OCI-M1 (cell line): Measurements from ENCODE around the gene LYZL4.

Source experiments
- DNase-seq: peaks from one replicate; lab custom pipeline; 2025; lab: John Stamatoyannopoulos, UW

Gene LYZL4

DNA sequence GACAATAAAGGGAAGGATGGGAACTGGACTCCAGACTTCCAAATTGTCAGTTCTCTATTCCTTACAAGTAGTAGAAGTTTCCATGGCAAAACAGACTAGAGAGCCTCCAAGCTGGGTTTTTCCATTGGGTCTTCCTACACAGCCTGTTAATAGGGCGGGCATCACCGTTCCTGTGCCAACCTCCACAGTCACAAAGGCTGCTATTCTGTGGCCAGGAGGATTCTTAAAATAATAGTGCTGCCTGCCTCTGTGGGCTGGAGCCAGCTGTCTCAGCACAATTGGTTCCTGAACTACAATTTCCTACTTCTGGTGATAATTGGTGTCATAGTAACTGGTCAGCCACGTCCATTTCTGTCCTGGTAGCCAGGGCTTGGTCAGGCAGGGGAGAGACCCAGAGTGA lies 38.6 kb downstream of the LYZL4 start:
- no peak for DNase-seq

DNA sequence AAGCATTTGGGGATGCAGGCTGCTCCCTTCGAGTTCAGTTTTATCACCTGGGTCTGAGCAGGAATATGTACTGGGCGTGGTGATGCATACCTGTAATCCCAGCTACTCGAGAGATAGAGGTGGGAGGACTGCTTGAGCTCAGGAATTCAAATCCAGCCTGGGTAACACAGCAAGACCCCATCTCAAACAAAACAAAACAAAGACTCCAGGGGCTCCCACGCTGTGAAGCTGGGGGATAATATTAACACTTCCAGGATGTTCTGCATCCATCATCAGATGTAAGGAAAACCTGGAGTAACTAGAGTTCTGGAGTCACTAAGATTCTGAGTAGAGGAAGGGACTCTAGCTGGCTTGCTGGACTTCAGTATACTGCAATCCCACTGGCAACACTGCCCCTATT lies 40.6 kb downstream of the LYZL4 start:
- DNase-seq = no peak

DNA sequence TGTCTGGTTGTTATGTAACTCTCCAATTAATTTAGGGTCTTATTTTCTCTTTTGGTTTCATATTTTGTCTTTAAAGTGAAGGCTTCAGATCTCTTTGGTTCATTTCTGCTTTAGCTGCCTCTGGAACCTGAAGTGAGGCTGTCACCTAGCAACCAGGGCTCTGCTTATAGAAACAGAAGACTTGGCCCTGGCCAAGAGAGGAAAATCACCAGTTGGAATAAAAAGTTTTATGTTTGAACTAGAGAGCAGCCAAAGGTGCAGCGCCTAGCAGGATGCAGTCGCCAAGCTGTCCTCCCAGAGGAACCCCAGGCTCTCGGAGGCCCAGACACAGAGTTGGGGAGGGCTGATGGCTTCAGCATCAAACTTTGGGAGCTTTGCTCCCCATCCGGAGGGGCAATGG lies 41.1 kb downstream of the LYZL4 start:
- no peak for DNase-seq

DNA sequence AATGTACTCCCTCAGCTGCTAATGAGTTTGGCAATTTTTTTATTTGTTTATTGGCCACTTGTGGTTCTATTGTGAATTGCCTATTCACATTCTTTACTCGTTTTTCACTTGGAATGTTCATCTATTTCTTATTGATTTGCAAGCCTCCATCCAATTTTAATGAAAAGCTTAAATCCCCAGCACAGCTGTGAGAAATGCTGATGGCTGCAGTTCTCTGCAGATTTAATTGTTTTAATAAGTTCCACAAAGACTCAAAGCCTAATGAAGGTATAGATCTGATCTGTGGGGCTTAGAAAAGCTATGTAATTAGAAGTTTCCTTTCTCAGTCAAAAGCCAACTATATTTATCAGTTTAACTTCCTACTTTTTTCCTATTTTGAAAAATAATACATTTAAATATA lies 41.5 kb downstream of the LYZL4 start:
- DNase-seq = no peak

DNA sequence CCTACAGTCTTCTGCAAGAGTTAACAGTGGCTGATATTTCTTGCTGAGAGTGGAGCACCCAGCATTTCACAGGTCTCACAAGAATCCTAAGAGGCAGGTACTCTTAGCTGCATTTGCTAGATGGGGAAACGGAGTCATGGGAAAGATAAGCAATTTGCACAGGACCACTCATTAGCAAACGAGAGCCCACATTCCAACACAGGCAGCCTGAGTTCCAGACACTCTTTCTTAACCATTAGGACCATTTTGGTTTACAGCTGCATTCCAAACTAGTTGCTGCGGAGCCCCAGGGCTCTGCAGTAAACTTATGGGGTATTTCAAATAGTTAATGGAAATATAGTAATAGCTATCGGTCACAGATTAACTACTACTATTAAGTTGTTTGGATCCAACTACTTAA lies 42.5 kb downstream of the LYZL4 start:
- no peak for DNase-seq

DNA sequence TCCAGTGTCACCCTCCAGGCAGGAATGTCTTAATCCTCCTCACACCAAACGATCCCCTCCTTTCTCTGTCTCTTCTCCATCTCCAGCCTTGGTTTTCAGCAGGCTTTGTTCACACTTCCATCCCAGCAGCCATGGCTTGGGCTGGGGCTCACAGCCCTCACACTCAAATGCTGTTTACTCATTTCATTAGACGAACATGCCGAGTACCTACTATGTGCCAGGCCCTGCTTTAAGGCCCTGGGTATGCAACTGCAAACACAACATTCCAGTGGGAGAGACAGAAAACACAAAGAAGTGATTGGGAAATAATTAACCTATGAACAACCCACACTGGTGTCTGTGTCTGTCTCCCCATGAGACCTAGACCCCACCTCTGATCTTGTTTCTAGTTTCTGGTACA lies 43.9 kb downstream of the LYZL4 start:
- DNase-seq = no peak

DNA sequence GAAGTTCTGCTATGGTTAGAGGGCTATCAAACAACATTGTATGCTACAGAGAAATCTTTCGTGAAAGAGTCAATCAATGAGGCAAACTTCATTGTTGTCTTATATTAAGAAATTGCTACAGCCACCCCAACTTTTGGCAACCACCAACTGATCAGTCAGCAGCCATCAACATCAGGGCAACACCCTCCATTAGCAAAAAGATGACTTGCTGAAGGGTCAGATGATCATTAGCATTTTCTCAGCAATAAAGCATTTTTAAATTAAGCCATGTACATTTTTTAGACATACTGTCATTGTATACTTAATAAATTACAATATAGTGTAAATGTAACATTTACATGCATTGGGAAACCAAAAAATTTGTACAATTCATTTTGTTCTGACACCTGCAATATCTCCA lies 53.1 kb downstream of the LYZL4 start:
- no peak for DNase-seq

DNA sequence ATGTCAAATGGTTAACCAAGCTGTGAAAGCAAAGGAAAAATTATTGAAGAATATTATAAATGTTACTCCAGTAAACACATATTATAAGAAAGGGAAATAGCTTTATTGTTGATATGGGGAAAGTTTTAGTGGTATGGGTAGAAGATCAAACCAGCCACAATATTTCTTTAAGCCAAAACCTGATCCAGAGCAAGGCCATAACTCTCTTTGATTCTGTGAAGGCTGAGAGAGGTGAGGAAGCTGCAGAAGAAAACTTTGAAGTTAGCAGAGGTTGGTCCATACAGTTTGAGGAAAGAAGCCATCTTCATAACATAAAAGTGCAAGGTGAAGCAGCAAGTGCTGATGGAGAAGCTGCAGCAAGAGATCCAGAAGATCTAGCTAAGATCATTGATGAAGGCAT lies 54.8 kb downstream of the LYZL4 start:
- DNase-seq = no peak

DNA sequence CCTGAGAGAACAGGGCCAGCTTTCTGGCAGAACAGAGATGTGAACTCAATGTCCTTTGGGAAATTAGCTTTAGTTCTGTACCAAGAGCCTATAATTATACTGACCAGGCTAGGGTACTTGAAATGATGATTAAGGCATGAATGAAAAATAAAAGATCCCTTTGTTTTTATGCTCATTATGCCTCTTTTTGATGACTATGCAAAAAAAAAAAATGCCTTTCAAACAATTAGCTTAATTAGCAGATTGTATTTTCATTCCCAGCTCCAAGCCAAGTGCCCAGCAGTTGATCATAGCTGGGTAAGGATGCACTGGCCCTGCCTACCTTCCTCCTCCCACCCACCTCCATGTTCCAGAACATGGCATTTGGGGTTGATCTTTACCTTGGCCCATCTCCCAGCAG lies 56.8 kb downstream of the LYZL4 start:
- no peak for DNase-seq

DNA sequence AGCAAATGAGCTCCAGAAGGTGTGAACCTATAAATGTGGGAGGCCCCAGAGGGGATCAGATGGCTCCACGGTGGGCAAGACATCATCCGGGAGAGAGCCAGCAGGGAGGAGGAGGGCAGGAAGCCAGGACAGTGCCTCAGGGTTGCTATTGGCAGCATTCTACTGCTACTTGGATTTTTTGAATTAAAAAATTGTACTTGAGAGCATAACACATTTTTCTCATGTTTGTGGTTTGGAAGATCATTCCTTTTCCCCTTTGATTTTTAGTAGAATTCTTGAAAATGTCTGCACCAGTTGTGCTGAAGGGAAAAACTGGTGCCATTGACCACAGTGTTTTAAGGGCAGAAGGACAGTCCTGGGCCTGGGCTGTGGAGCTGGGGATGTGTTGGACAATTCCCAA lies 59.2 kb downstream of the LYZL4 start:
- no peak for DNase-seq

DNA sequence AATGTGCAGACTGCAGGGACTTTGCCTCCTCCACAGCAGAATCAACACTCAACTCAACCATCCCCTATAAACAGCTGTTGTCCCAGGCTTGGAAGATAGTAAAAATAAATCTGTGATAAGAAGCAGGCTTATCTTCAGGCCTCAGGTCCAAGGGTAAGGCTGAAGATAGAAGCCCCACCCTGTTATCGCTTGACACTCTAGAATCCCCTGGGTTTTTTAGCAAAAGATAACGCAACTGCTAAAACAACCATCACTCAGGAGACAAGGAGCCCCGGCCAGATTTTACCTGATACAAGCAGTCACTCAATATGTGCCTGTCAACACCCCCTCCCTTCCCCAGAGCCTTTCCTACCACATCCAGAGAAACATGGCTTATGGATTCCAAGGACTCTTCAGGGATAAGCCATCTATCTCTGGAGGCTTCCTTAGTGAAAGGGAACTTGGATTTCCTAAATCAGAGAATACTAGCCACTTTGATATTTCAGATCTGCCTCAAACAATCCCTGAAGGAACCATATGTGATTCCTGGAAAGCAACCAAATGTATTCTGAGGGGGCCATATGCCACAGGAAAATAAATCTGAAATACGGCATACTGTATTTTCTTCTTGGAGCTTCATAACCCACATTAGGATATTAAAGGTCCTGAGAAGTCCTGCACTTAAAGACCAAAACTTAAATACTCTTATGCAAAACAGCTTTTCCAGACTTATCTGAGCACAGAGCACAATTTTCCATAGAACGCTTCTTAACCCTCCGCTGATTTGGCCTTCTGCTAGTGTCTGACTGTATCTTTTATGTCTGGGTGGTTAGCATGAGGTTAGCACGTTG lies 60.4 kb downstream of the LYZL4 start:
- DNase-seq = peak; percentile 75

DNA sequence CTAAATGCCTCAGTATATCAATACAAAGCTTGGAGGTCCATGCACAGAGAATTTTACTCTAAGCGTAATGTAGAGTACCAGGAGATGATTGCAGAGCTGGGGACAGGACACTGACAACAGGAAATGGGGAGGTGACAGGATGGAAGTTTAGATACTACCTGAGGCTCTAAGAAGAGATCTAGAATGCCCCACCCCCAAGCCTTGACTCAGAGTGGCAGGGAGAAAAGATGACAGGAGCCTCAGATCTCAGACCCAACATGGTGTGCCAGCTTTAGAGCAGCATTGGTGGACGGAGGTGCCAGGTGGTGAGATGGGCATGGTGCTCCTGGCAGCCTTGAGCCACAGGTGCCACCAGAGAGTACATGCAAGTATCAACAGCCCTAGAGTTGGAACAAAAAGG lies 62.5 kb downstream of the LYZL4 start:
- no peak for DNase-seq
